Kidney tubule cell (primary cell): ENCODE results near the gene ORC4.
"Not testable (repeated sequence)": the region's sequence is repeated elsewhere in the genome, so short reads cannot be mapped to it uniquely, and the experiment has no call there.

Experiments used
- DNase-seq: peaks from one replicate; pipeline ENCODE4 v3.0.0-alpha.2; 2018; ENCODE audit warnings: low spot score

Gene ORC4

GRCh38 chr2:148014616-148015015 lies 5.9 kb downstream of the ORC4 start:
- DNase-seq, result no peak

- DNase-seq, result no peak
These were observed 6.7 kb downstream of the ORC4 start for GRCh38 chr2:148013876-148014275.

- not testable (repeated sequence) for DNase-seq
These were observed 12.1 kb downstream of the ORC4 start for GRCh38 chr2:148008411-148008810.

- no peak for DNase-seq
These were observed 13.2 kb downstream of the ORC4 start for GRCh38 chr2:148007219-148007900.

- DNase-seq, result no peak
These were observed 14.1 kb downstream of the ORC4 start for GRCh38 chr2:148006249-148007007.

GRCh38 chr2:148002420-148002819 lies 18.1 kb downstream of the ORC4 start:
- not testable (repeated sequence) for DNase-seq

- DNase-seq, result no peak
These were observed 20.4 kb downstream of the ORC4 start for GRCh38 chr2:148000095-148000494.

GRCh38 chr2:147999126-147999525 lies 21.4 kb downstream of the ORC4 start:
- DNase-seq, result no peak

- no peak for DNase-seq
These were observed 22.3 kb downstream of the ORC4 start for GRCh38 chr2:147998203-147998602.

- no peak for DNase-seq
These were observed 23.7 kb downstream of the ORC4 start for GRCh38 chr2:147996828-147997227.

GRCh38 chr2:147994965-147995364 lies 25.6 kb downstream of the ORC4 start:
- DNase-seq, result not testable (repeated sequence)

- DNase-seq, result peak; percentile 64
These were observed 30.6 kb downstream of the ORC4 start for GRCh38 chr2:147989809-147990403.

GRCh38 chr2:147989102-147989501 lies 31.4 kb downstream of the ORC4 start:
- no peak for DNase-seq

GRCh38 chr2:147980940-147981528 lies 39.5 kb downstream of the ORC4 start:
- DNase-seq, result no peak

GRCh38 chr2:147977679-147978078 lies 42.9 kb downstream of the ORC4 start:
- DNase-seq, result no peak

GRCh38 chr2:147976102-147976501 lies 44.4 kb downstream of the ORC4 start:
- DNase-seq, result no peak

GRCh38 chr2:147968571-147968970 lies 52.0 kb downstream of the ORC4 start:
- no peak for DNase-seq

- DNase-seq, result no peak
These were observed 68.4 kb downstream of the ORC4 start for GRCh38 chr2:147952118-147952517.

- no peak for DNase-seq
These were observed 74.9 kb downstream of the ORC4 start for GRCh38 chr2:147945660-147946059.

- no peak for DNase-seq
These were observed 81.2 kb downstream of the ORC4 start for GRCh38 chr2:147939313-147939712.

GRCh38 chr2:147937744-147938349 lies 82.7 kb downstream of the ORC4 start:
- peak; percentile 39 for DNase-seq

GRCh38 chr2:147934881-147935620 lies 85.5 kb downstream of the ORC4 start:
- DNase-seq, result no peak
